ENCODE data around the gene SERPINB6.
A peak's percentile ranks its signal among the peaks of the same experiment; 100 is the strongest.
"Not testable (repeated sequence)": the region's sequence is repeated elsewhere in the genome, so short reads cannot be mapped to it uniquely, and the experiment has no call there.

Gene SERPINB6

DNA sequence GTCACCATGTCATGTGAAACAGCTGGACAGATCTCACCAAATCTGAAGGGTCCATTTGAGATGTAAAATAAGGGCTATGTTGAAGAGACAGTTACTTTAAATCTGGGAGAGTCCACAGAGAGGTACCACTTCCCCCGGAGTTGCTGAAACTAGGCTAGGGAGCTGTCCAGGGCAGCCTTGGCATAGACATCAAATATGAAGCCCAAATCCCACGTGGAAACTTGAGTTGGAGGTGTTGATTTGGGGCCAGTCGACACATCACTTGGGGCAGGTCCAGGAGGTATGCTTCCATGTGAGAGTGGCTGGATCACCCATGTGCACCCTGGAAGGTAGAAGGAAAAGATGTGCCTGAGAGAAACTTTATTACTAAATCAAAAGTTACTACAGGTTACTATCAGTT is 56.2 kb downstream of the SERPINB6 start:
- no peak for DNase-seq (ENCODE audit: low read depth)
- H3K4me3 ChIP-seq (ENCODE audit: control insufficient read depth, low read depth, low read length), result no peak overlapping the region
- TF ChIP-seq, protein P1, sequence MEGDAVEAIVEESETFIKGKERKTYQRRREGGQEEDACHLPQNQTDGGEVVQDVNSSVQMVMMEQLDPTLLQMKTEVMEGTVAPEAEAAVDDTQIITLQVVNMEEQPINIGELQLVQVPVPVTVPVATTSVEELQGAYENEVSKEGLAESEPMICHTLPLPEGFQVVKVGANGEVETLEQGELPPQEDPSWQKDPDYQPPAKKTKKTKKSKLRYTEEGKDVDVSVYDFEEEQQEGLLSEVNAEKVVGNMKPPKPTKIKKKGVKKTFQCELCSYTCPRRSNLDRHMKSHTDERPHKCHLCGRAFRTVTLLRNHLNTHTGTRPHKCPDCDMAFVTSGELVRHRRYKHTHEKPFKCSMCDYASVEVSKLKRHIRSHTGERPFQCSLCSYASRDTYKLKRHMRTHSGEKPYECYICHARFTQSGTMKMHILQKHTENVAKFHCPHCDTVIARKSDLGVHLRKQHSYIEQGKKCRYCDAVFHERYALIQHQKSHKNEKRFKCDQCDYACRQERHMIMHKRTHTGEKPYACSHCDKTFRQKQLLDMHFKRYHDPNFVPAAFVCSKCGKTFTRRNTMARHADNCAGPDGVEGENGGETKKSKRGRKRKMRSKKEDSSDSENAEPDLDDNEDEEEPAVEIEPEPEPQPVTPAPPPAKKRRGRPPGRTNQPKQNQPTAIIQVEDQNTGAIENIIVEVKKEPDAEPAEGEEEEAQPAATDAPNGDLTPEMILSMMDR (conservative IDR thresholded peaks at IDR 0.05; ENCODE audit: control insufficient read depth, insufficient read depth, low read depth, low read length), result no peak

DNA sequence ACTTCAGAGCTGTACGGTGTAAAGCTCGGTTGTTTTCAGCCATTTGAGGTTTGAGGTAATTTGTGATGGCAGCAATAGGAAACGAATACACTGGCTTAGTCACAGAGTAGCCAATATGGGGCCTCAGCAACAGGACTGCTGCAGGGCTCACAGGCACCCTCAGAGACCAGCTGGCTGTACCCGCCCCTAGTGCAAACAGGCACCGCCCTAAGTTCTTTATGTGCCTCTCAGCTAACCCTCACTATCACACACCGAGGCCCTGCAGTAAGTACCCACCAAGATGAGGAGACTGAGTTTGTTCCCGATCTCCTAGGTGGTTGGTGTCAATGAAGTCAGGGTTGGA is 57.1 kb downstream of the SERPINB6 start:
- no peak for DNase-seq (ENCODE audit: low read depth)
- H3K4me3 ChIP-seq (ENCODE audit: control insufficient read depth, low read depth, low read length), result no peak overlapping the region
- TF ChIP-seq, protein P1 (conservative IDR thresholded peaks at IDR 0.05; ENCODE audit: control insufficient read depth, insufficient read depth, low read depth, low read length), result no peak

DNA sequence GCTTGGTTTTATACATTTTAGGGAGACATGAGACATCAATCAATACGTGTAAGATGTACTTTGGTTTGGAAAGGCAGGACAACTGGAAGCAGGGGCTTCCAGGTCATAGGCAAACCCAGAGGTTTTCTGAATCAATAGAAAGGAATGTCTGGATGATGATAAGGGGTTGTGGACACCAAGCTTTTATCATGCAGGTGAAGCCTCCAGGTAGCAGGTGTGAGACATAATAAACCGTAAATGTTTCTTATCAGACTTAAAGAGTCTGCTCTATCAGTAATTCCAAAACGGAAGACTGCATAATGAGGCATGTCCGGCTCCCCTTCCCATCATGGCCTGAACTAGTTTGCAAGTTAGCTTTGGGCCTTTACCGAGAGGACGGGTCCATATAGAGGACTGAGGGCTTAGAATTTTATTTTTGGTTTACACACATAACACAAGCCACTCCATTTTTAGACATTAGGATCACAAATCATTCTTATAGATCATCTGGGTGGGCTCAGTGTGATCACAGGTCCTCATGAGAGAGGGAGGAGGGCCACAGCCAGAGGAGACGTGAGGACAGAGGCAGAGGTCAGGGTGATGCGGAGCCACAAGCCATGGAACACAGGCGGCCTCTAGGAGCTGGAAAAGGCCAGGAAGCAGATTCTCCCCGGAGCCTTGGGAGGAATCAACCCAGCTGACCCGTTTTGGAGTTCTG is 57.6 kb downstream of the SERPINB6 start:
- TF ChIP-seq, protein P1 (conservative IDR thresholded peaks at IDR 0.05; ENCODE audit: control insufficient read depth, insufficient read depth, low read depth, low read length), result no peak
- H3K4me3 ChIP-seq (ENCODE audit: control insufficient read depth, low read depth, low read length), result no peak overlapping the region
- DNase-seq (ENCODE audit: low read depth), result no peak

DNA sequence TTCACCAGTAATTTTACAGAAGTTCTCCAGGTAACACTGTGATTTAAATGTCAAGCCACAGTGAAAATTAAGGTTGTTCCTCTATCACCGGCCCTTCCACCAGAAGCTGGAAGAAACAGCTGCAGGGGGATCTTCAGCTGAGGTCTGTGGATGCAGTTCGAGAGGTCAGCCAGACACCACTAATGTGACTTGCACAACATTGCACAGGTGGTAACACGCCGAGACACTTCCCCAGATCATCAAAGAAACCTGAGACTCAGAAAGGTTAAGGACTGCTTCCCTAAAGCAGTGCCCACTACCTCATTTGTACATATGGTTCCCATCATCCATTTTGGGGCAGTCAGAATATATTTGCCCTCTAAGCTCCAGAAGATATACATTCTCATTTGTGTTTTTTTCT is 60.2 kb downstream of the SERPINB6 start:
- no peak for DNase-seq (ENCODE audit: low read depth)
- H3K4me3 ChIP-seq (ENCODE audit: control insufficient read depth, low read depth, low read length), result no peak overlapping the region
- TF ChIP-seq, protein P1 (conservative IDR thresholded peaks at IDR 0.05; ENCODE audit: control insufficient read depth, insufficient read depth, low read depth, low read length), result no peak

DNA sequence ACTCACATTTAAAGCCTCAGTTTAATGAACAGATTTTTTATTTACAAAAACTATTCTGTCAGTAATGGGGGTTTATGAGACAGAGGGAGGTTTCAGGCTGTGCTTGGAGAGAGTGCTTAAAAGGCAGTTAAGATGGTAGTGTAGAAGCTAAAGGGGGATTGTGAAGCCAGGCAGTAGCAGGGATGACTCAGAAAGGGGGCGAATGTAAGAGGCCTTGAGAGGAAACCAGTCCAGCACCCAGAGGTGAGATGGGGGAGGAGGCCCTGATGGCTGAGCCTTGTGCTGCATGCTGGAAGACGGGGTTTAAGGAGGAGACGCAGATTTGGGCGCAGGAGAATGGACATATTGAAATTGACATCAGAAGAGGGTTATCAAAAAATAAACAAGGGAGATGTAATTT is 61.6 kb downstream of the SERPINB6 start:
- TF ChIP-seq, protein P1 (conservative IDR thresholded peaks at IDR 0.05; ENCODE audit: control insufficient read depth, insufficient read depth, low read depth, low read length), result no peak
- peak; percentile 14 for DNase-seq (ENCODE audit: low read depth)
- no peak overlapping the region for H3K4me3 ChIP-seq (ENCODE audit: control insufficient read depth, low read depth, low read length)

DNA sequence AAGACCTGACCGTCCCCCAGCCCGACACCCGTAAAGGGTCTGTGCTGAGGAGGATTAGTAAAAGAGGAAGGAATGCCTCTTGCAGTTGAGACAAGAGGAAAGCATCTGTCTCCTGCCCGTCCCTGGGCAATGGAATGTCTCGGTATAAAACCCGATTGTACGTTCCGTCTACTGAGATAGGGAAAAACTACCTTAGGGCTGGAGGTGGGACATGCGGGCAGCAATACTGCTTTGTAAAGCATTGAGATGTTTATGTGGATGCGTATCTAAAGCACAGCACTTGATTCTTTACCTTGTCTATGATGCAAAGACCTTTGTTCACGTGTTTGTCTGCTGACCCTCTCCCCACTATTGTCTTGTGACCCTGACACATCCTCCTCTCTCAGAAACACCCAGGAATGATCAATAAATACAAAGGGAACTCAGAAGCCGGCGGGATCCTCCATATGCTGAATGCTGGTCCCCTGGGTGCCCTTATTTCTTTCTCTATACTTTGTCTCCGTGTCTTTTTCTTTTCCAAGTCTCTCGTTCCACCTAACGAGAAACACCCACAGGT is 62.2 kb downstream of the SERPINB6 start:
- DNase-seq (ENCODE audit: low read depth); H3K4me3 ChIP-seq (ENCODE audit: control insufficient read depth, low read depth, low read length): not testable (repeated sequence)

DNA sequence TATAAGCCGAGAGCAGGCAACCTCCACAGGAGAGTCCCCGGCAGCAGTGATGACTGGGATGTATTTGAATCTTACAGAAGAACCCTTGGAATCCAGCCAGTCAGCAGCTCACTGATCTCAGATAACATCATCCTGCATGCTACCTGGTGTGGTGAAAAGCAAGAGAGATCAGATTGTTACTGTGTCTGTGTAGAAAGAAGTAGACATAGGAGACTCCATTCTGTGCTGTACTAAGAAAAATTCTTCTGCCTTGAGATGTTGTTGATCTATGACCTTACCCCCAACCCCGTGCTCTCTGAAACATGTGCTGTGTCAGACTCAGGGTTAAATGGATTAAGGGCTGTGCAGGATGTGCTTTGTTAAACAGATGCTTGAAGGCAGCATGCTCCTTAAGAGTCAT is 62.9 kb downstream of the SERPINB6 start:
- not testable (repeated sequence) for H3K4me3 ChIP-seq (ENCODE audit: control insufficient read depth, low read depth, low read length); DNase-seq (ENCODE audit: low read depth)

DNA sequence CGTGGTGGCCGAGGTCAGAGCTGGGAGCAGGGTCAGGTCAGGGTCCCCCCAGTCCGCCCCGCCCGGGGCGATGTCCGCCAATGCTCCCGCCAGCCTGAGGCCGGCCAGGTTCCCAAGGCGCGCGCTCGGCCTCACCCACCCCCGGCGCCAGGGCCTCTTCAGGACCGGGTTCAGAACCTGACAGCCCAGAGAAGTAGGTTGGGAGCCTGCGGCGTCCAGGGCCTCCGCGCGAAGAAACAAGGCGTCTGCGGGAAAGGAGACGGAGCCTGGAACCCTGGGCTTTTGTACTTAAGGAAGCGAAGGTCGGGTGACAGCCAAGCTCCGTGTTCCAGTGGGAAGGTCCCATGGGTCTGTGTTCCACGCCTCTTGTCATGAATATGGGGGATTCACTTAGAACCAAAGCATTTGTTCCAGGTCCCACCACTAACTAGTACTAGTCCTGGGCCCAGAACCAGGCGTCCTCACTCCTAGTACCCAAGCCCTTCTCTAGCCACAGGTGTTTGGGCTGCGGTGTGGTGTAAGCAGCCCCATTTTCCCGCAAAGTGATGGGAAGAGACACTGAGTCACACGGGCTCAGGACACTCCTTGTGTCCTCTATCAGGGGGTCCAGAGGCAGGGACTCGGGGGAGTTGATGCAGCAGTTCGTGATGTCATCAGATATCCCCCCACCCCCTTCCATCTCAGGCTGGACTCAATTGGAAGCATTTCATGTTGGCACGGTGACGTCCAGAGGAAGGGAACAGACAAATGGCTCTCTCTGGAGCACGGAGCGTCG is 67.8 kb downstream of the SERPINB6 start:
- peak overlapping the region; percentile 46 for H3K4me3 ChIP-seq (ENCODE audit: control insufficient read depth, low read depth, low read length)
- not testable (repeated sequence) for DNase-seq (ENCODE audit: low read depth)

DNA sequence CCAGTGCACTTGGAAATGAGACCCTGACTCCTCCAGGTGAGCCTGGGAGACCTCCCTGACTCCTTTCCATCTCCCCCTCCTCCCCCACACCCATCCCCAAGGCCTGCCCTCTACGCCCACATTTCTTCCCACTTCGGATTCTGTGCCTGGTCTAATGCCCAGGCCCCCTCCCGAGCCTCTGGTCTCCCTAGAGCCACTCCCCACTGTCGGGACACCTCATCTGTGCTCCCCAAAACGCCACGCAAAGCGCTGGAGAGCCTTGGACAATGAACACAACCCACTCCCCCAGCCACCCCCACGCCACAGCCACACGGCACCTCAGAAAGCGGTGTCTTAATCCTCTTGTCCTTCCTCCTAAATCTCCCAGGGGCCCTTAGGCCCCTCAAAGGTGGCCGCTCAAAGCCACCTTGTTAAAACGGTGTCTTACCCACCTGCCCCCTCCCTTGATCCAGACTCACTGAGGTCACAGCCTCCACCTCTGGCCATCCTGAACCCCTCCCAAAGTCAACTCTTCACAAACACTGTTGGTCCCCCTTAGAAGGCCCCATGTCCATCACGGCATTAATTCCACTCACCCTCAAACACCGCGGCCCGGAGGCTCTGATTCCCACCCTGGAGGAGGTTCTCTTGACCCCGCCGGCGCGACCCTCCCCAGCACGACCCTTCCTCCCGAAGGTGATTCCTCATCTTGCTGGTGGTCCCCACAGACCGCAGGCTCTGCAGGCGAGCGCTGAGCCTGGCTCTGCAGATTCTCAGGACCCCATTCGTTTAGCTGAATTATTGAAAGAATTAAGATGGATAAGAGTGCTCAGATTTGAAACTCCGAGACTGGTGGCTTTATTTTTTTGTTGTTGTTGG is 69.5 kb downstream of the SERPINB6 start:
- not testable (repeated sequence) for DNase-seq (ENCODE audit: low read depth)
- H3K4me3 ChIP-seq (ENCODE audit: control insufficient read depth, low read depth, low read length), result peak overlapping the region; percentile 46
